Keratinocyte (primary cell): ENCODE measurements around the gene MOK. TPM values are rescaled to one million over a fixed set of nuclear protein-coding genes. Genes with fewer than 3 reads are reported as not detected.
A peak's percentile ranks its signal among the peaks of the same experiment; 100 is the strongest.

Experiments
- DNase-seq: peaks from one replicate; pipeline ENCODE4 v3.0.0-alpha.2; 2011; ENCODE audit warnings: low read depth, missing footprints, low spot score
- FAIRE-seq: peaks from 2 replicates; lab custom pipeline; 2011; peaks lifted over from hg19 to GRCh38; lab: Jason Lieb, UNC
- H2AFZ ChIP-seq: 2 replicates; pipeline ENCODE4 v1.6.0; 2012; ENCODE audit warnings: low read length, control low read depth, inconsistent platforms; ENCODE audit not compliant: control insufficient read depth
- H3K27ac ChIP-seq: 2 replicates; pipeline ENCODE4 v1.5.1; 2011; ENCODE audit warnings: low read length; ENCODE audit not compliant: control insufficient read depth, insufficient read depth
- H3K27me3 ChIP-seq: 3 replicates; pipeline ENCODE4 v1.6.0; 2011; ENCODE audit warnings: low read length; ENCODE audit not compliant: control insufficient read depth, insufficient read depth; ENCODE audit errors: extremely low read depth
- H3K36me3 ChIP-seq, 2 experiments: 2 replicates in 1 of 2; 3 replicates in 1 of 2; pipeline ENCODE4 v1.5.1; 2011; ENCODE audit warnings: low read length in 2 of 2, mild to moderate bottlenecking in 1 of 2; ENCODE audit not compliant: control insufficient read depth in 2 of 2, insufficient read depth in 2 of 2; ENCODE audit errors: extremely low read depth in 1 of 2
- H3K4me1 ChIP-seq: 3 replicates; pipeline ENCODE4 v1.5.1; 2011; ENCODE audit warnings: low read length; ENCODE audit not compliant: control insufficient read depth, insufficient read depth; ENCODE audit errors: extremely low read depth
- H3K4me2 ChIP-seq: 3 replicates; pipeline ENCODE4 v1.6.0; 2011; ENCODE audit warnings: low read depth, low read length; ENCODE audit not compliant: control insufficient read depth, insufficient read depth; ENCODE audit errors: extremely low read depth
- H3K4me3 ChIP-seq, 3 experiments: fragments of 200-600 bp in 1 of 3; sonication (generic) in 1 of 3; 2 replicates in 2 of 3; 3 replicates in 1 of 3; pipeline ENCODE4 v1.5.1; 2011 to 2016; ENCODE audit warnings: low read length in 3 of 3, mild to moderate bottlenecking in 3 of 3, control low read depth in 2 of 3, inconsistent platforms in 1 of 3, low read depth in 1 of 3, mixed read lengths in 1 of 3, mixed run types in 1 of 3, moderate library complexity in 1 of 3; ENCODE audit not compliant: control insufficient read depth in 2 of 3, insufficient read depth in 2 of 3; ENCODE audit errors: extremely low read depth in 1 of 3
- H3K79me2 ChIP-seq: 2 replicates; pipeline ENCODE4 v1.6.0; 2012; ENCODE audit warnings: low read length; ENCODE audit not compliant: control insufficient read depth, insufficient read depth
- H3K9ac ChIP-seq: 3 replicates; pipeline ENCODE4 v1.6.0; 2011; ENCODE audit warnings: low read length; ENCODE audit not compliant: control insufficient read depth, insufficient read depth; ENCODE audit errors: extremely low read depth
- H3K9me1 ChIP-seq: 3 replicates; pipeline ENCODE4 v1.6.0; 2011; ENCODE audit warnings: low read length; ENCODE audit not compliant: control insufficient read depth, insufficient read depth; ENCODE audit errors: extremely low read depth
- H3K9me3 ChIP-seq: 2 replicates; pipeline ENCODE4 v1.5.1; 2012; ENCODE audit warnings: low read depth, low read length; ENCODE audit not compliant: control insufficient read depth
- H4K20me1 ChIP-seq: 3 replicates; pipeline ENCODE4 v1.6.0; 2011; ENCODE audit warnings: low read length; ENCODE audit not compliant: control insufficient read depth, insufficient read depth; ENCODE audit errors: extremely low read depth
- EZH2 ChIP-seq: IDR thresholded peaks from one replicate; pipeline ENCODE4 v1.6.1; 2012; ENCODE audit warnings: inconsistent platforms, mild to moderate bottlenecking, low read length, moderate library complexity
- dilution Hi-C: fragments of 300-500 bp; cut with MboI; formaldehyde crosslinking; loops from one replicate; pipeline ENCODE4 v1.7.0; 2020; ENCODE audit warnings: low sequenced_read_pairs; ENCODE audit not compliant: extremely low pct_ligation_motif_present
- polyA minus RNA-seq, 3 experiments: library from RNA; depleted of rRNA, polyadenylated mRNA; stranded (reverse); fragments of >200 nt; gene quantifications; 1 replicate in 1 of 3; 2 replicates in 1 of 3; 3 replicates in 1 of 3; pipeline ENCODE4 v1.2.3, GENCODE V29; 2011
- polyA plus RNA-seq, 5 experiments: library from polyadenylated mRNA; depleted of rRNA in 3 of 5; stranded (reverse) in 3 of 5; stranded (forward) in 1 of 5; unstranded in 1 of 5; fragments of >200 nt; gene quantifications; 1 replicate in 1 of 5; 2 replicates in 3 of 5; 3 replicates in 1 of 5; pipeline versions ENCODE4 v1.2.1 to v1.2.3, GENCODE V29; 2011 to 2012; ENCODE audit warnings: missing spikeins in 2 of 5, low read depth in 1 of 5, low replicate concordance in 1 of 5
- TF ChIP-seq, protein P1 (sequence below), 3 experiments: IDR thresholded peaks in 1 of 3; conservative IDR thresholded peaks in 1 of 3; optimal IDR thresholded peaks in 1 of 3; 2 replicates in 2 of 3; 3 replicates in 1 of 3; pipeline versions ENCODE3 to v1.5.1; 2011; ENCODE audit warnings: low read length in 3 of 3, mild to moderate bottlenecking in 3 of 3, moderate library complexity in 2 of 3, control low read depth in 1 of 3, inconsistent platforms in 1 of 3; ENCODE audit not compliant: insufficient read depth in 2 of 3; ENCODE audit errors: extremely low read depth in 1 of 3

Gene MOK
- polyA plus RNA-seq (24.5 to 41.7 TPM (median 38.1 TPM) in 3 replicates), polyA minus RNA-seq (11.1 to 34.4 TPM (median 26.8 TPM) in 3 replicates)
- 8.0 TPM for polyA plus RNA-seq (2011; ENCODE audit: low read depth)
- polyA plus RNA-seq (2011; cell fraction: cytosol; rRNA removed): 20.8 and 24.2 TPM in 2 replicates
- 85.4 and 109 TPM in 2 replicates for polyA plus RNA-seq (2011; cell fraction: nucleus; rRNA removed)
- polyA plus RNA-seq (2012; ENCODE audit: low replicate concordance): 7.6 and 32.2 TPM in 2 replicates
- polyA minus RNA-seq (2011; cell fraction: cytosol; rRNA and poly(A)+ RNA removed): 7.7 TPM
- 20.0 and 40.4 TPM in 2 replicates for polyA minus RNA-seq (2011; cell fraction: nucleus; rRNA and poly(A)+ RNA removed)

DNA sequence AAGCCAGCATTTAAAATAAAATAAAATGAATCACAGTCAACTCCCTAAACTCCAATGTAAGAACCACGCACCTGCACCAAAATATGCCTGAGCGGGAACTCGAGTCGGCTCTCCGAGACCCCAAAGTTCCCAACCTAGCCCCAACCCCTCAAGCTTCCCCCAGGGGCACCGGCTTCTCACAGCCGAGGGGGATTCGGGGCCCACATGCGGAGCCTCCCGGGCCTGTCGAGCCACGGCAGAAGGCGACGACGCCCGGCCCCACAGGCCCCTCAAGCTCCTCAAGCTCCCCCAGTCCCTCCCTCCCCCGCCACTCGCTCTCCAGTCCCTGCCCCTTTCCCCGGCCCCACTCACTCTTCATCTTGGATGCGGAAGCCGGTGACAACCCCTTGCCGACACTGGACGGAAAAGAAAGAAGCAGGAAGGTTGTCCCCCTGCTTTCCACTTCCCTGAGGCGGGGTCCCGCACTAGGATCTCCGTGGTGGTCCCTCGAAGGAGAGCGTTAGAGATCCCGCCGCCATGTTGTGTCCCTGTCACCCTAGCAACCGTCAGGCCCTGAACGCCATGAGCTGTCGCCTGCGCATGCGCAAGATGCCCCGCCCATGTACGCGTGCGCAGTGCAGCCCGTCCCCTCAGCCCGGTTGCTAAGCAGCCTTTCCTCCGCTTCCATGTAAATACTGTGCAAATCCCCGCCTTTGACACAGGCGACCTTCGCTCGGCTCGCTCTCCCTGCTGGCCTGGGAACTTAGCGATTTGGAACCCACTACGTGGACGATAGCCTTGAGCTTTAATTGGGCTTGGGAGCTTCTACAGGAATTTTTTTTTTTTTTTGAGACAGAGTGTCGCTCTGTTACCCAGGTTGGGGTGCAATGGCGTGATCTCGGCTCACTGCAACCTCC is at the start of gene MOK:
TSS of gene MOK (minus strand) at position 554 of the 896 bp plus-strand sequence. CDS start at position 358, 196 bp downstream.
- H3K9me3 ChIP-seq: no peaks in the 10 kb centered on the region
- H3K4me1 ChIP-seq: peaks cover 8% of the 10 kb centered on the region
- peak within 1 kb of the TSS; percentile 81 for H3K4me2 ChIP-seq
- H3K36me3 ChIP-seq: no peaks in the 10 kb centered on the region
- DNase-seq (peak; percentile 79), FAIRE-seq (peak; percentile 70)
- TF ChIP-seq EZH2: no peak
- TF ChIP-seq, protein P1, sequence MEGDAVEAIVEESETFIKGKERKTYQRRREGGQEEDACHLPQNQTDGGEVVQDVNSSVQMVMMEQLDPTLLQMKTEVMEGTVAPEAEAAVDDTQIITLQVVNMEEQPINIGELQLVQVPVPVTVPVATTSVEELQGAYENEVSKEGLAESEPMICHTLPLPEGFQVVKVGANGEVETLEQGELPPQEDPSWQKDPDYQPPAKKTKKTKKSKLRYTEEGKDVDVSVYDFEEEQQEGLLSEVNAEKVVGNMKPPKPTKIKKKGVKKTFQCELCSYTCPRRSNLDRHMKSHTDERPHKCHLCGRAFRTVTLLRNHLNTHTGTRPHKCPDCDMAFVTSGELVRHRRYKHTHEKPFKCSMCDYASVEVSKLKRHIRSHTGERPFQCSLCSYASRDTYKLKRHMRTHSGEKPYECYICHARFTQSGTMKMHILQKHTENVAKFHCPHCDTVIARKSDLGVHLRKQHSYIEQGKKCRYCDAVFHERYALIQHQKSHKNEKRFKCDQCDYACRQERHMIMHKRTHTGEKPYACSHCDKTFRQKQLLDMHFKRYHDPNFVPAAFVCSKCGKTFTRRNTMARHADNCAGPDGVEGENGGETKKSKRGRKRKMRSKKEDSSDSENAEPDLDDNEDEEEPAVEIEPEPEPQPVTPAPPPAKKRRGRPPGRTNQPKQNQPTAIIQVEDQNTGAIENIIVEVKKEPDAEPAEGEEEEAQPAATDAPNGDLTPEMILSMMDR (optimal IDR thresholded peaks at IDR 0.05 in 1 of 3, IDR thresholded peaks at IDR 0.05 in 1 of 3, conservative IDR thresholded peaks at IDR 0.05 in 1 of 3; ENCODE audit: extremely low read depth in 1 of 3, insufficient read depth in 2 of 3, low read length in 3 of 3): no peak
- peak within 1 kb of the TSS; percentile 86 for H2AFZ ChIP-seq
- no peaks in the 10 kb centered on the region for H3K27me3 ChIP-seq
- peaks cover 39% of the 10 kb centered on the region for H3K79me2 ChIP-seq
- dilution Hi-C loops: no loop called here
- peak within 1 kb of the TSS; percentile 87 for H3K27ac ChIP-seq
- peak within 1 kb of the TSS; percentile 83 for H3K9ac ChIP-seq
- H3K9me1 ChIP-seq: no peaks in the 10 kb centered on the region
- H4K20me1 ChIP-seq: no peaks in the 10 kb centered on the region
- H3K4me3 ChIP-seq: peak within 1 kb of the TSS; percentile 77 to 87 (median 81)

GRCh38 chr14:102353126-102353619 is 48.2 kb upstream of the MOK start:
- Histone ChIP-seq H4K20me1 (no peaks in the 10 kb centered on the region), H2AFZ (no peak overlapping the region), H3K79me2 (no peaks in the 10 kb centered on the region), H3K9me3 (no peaks in the 10 kb centered on the region), H3K36me3 (peaks cover 21 to 25% of the 10 kb centered on the region in 2 experiments), H3K4me2 (no peak overlapping the region), H3K27ac (no peak overlapping the region), H3K9ac (no peak overlapping the region), H3K4me3 (no peak overlapping the region), H3K4me1 (no peaks in the 10 kb centered on the region), H3K27me3 (no peaks in the 10 kb centered on the region), H3K9me1 (no peaks in the 10 kb centered on the region)
- dilution Hi-C loops: no loop called here
- TF ChIP-seq EZH2: no peak
- TF ChIP-seq, protein P1 (optimal IDR thresholded peaks at IDR 0.05 in 1 of 3, IDR thresholded peaks at IDR 0.05 in 1 of 3, conservative IDR thresholded peaks at IDR 0.05 in 1 of 3; ENCODE audit: extremely low read depth in 1 of 3, insufficient read depth in 2 of 3, low read length in 3 of 3): no peak
- DNase-seq: no peak
- no peak for FAIRE-seq
